GM18499 (cell line): ENCODE measurements around the gene ZNF221.
"Not testable (repeated sequence)": the region's sequence is repeated elsewhere in the genome, so short reads cannot be mapped to it uniquely, and the experiment has no call there.

Source experiments
- ATAC-seq: cut with Tn5 transposase; IDR thresholded peaks from one replicate; pipeline ENCODE4 v1.9.1; 2021; ENCODE audit warnings: moderate number of reproducible peaks; ENCODE audit not compliant: insufficient read depth, unreplicated experiment

Gene ZNF221

DNA sequence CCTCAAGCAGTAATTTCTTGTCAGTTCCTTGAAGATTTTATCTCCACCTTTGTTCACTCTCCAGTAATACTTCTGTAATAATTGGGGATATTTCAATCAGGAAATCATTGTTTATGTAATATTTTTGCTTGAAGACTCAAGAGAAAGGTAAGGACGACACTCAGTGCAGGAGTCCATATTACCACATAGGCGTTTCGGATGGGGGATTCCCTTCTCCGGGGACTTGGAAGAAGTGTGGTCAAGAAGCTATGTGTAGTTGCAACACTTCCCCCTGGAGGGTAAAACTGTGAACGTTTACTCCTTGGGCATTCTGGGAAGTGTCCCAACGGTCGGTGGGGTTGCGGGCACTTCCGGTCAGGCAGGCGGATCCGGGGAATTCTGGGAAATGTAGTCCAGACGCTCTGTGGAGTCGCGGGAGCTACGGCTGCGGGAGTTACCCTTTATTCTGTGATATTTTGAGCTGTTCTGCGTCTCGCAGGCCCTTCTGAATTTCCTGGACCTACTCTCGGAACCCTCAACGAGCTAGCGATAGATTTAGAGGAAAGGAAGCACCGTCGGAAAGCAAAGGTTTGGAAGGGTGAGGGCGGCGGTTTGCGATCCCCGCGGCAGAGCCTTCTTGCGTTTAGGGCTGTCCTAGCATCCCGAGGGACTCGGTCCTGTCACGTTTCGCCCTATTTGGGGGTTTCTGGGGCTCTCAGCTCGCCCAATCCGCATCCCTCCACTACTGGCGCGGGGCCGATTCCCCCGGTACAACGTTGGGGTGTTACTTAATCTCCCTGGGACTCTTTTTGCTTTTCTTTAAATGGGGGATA lies at the start of gene ZNF221:
TSS of gene ZNF221 (plus strand) at position 395 of the 812 bp plus-strand sequence. CDS start 11,499 bp downstream, outside the sequence.
- ATAC-seq = no peak

- no peak for ATAC-seq
Observed at GRCh38 chr19:43901395-43902390, 49.3 kb upstream of the ZNF221 start.

- no peak for ATAC-seq
Observed at GRCh38 chr19:43902399-43902798, 48.6 kb upstream of the ZNF221 start.

DNA sequence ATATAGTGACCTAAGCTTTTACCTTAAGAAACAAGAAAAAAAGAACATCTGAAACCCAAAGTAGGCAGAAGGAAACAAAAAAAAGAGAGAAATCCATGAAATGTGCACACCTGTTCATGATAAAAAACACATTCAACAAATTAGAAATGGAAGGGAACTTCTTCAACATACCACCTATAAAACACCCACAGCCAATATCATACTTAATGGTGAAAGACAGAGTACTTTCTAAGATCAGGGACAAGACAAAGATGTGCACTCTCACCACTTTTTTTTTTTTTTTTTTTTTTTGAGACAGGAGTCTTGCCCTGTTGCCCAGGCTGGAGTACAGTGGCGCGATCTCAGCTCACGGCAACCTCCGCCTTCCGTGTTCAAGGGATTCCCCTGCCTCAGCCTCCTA lies 45.1 kb upstream of the ZNF221 start:
- no peak for ATAC-seq

DNA sequence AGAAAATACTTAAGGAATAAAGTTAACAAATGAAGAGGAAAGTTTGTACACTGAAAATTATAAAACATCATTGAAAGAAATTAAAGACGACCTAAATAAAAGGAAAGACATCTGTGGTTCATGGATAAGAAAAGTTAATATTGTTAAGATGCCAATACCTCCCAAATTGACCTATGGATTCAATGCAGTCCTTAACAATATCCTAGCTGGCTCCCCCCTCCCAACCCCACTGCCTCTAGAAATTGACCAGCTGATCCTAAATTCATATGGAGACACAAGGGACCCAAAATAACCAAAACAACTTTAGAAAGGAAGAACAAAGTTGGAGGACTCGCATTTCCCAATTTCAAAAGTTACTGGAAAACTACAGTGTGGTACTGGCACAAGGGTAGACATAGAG lies 44.3 kb upstream of the ZNF221 start:
- no peak for ATAC-seq

- no peak for ATAC-seq
Observed at GRCh38 chr19:43908659-43909058, 42.4 kb upstream of the ZNF221 start.

- no peak for ATAC-seq
Observed at GRCh38 chr19:43910884-43911283, 40.1 kb upstream of the ZNF221 start.

DNA sequence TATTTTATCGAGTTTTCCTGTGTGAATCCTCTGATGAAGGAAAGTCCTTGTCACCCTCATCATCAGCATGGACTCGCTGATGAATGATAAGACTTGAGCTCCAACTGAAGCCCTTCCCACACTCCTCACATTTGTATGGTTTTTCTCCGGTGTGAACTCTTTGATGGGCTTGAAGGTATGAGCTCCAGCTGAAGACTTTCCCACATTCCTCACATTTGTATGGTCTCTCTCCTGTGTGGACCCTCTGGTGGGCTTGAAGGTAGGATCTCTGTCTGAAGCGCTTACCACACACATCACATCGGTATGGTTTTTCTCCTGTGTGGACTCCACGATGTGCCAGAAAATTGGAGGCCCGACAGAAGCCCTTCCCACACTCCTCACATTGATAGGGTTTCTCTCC lies 37.6 kb upstream of the ZNF221 start:
- ATAC-seq = no peak

DNA sequence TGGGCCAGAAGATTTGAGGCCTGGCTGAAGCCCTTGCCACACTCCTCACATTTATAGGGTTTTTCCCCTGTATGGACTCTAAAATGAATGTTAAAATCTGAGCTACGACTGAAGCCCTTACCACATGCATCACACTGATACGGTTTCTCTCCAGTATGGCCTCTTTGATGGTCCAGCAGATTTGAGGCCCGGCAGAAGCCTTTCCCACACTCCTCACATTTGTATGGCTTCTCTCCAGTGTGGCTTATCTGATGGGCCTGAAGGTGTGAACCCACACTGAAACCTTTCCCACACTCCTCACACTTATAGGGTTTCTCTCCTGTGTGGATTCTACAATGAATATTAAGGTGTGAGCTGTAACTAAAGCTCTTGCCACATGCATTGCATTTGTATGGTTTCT lies 37.0 kb upstream of the ZNF221 start:
- no peak for ATAC-seq

- ATAC-seq = no peak
Observed at GRCh38 chr19:43923875-43924274, 27.2 kb upstream of the ZNF221 start.

DNA sequence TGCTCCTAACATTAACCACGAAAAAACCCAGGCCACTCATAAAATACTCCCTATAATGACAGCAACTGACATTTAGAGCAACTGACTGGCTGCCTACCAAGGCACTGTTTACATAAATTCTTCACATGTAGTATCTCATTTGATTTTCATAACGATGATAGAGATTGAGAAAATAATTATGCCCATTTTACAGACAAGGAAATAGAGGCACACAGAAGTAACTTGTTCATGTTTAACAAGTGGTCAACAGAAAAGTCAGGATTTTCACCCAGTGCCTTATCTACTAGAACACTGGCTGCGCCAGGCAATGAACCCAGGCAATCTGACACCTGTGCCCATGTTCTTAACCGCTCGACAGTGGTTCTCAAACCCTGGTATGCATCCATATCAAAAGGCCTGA lies 22.2 kb upstream of the ZNF221 start:
- no peak for ATAC-seq

DNA sequence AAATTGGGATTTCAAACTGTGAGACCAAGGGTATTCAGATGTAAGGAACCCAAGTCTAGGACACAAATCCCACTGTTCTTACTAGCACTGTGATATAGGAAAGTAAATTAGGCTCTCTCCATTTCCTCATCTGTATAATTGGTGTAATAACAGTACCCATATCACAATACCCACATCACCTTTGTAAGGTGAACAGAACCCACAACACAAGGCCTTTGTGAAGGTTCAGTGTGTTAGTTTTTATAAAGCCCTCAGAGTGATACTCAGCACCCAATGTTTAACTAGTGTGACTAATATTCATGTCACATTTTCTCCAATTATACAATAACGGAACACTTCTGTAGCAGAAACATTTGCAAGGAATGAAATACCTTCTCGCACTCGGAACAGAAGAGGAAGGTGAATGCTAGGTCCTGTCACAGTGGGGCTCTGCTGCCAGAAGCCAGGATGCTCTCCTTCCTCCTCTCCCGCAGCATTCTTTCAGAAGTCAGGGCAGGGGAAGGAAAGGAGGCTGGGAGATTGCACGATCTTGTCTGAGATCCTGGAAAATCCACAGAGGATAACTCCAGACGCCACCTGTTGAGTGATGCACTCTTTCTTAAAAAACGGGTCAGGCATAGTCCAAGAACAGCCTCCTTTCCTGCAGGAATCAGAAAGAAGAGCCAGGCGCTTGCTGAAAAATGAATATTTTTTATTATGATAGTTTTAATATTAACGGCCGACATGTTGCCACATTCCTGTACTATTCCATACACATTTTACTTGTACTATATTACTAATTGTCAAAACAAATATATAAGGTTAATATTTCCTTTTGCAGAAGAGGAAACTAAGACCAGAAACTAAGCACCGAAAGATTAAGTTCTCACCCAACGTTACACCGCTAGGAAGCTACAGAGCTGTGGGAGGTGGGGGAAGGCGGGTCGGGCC lies 16.7 kb upstream of the ZNF221 start:
- ATAC-seq = no peak

GRCh38 chr19:43934985-43935708 lies 15.9 kb upstream of the ZNF221 start, which contains the start of gene ZNF45:
Gene ZNF45 (minus strand): TSS chr19:43935282. CDS start chr19:43922185, 13,097 bp downstream.
- no peak for ATAC-seq

- ATAC-seq = no peak
Observed at GRCh38 chr19:43936188-43936587, 14.8 kb upstream of the ZNF221 start.

GRCh38 chr19:43939557-43940260 lies 11.3 kb upstream of the ZNF221 start:
- no peak for ATAC-seq

DNA sequence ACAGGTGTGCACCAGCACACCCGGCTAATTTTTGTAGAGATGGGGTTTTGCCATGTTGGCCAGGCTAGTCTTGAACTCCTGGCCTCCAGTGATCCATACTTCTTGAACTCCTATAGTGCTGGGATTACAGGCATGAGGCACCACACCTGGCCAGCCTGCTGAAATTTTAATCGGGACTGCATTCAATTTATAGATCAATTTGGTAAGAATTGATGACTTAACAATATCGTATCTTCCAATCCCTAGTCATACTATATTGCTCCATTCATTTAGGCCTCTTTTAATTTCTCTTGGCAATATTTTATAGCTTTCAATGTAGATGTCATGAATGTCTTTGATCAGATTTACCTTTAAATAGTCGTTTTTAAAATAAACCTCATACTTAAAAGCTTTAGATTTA lies 10.3 kb upstream of the ZNF221 start:
- ATAC-seq = no peak

GRCh38 chr19:43941209-43941608 lies 9.8 kb upstream of the ZNF221 start:
- ATAC-seq = no peak

- ATAC-seq = not testable (repeated sequence)
Observed at GRCh38 chr19:43947412-43947811, 3.6 kb upstream of the ZNF221 start.

DNA sequence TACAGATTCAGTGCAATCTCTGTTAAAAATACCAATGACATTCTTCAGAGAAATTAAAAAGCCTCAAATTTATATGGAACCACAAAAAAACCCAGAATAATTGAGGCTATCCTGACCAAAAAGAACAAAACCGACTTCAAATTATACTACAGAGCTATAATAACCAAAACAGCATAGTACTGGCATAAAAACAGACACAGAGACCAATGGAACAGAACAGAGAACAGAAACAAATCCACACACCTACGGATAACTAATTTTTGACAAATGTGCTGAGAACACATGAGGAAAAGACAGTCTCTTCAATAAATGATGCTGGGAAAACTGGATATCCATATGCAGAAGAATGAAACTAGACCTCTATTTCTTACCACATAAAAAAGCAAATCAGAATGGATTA lies 1.2 kb upstream of the ZNF221 start:
- ATAC-seq = not testable (repeated sequence)
